ENCODE measurements around the gene HSPB1.
A peak's percentile ranks its signal among the peaks of the same experiment; 100 is the strongest.

HSPB1 gene

DNA sequence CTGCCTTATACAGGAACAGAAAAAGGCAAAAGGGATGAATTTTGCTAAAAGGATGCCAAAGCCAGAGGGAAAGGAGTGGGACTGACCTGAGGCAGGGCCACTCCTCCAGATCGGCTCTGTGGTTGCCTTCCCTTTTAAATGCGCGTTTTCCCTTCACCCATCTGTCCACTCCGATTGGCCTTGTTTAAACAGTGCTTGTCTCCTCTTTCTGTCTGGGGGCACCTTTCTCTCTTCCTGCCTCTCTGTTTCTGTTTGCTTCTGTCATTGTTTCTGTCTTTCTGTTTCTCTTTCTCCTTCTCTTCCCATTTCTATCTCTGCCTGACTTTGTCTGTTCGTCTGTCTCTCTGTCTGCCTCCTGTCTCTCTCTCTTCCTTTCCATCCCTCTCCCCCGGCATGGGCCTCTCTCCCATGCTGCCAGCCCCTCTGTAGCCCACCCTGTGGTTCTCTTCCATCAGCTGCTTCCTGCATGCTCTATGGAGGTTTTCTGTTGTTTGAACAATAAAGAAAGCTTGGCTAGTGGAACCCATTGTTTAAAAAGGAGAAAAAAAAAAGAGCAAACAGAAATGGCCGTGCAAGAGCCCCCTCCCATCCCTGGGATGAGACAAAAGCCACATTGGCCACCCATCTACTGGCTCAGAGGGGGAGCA is 29.5 kb upstream of the HSPB1 start:
- no peaks in the 10 kb centered on the region for H3K9me3 ChIP-seq (ENCODE audit: control insufficient read depth, insufficient read depth, low read depth, low read length)
- no peaks in the 10 kb centered on the region for H3K4me1 ChIP-seq (ENCODE audit: control insufficient read depth, insufficient read depth, low read length)
- H3K4me3 ChIP-seq (ENCODE audit: low read depth, low read length), result no peak overlapping the region
- no peak overlapping the region for H3K27ac ChIP-seq (ENCODE audit: extremely low read depth, low read depth, low read length)
- H3K36me3 ChIP-seq (ENCODE audit: control insufficient read depth in 2 of 2, insufficient read depth in 1 of 2, low read length in 2 of 2), result no peaks in the 10 kb centered on the region
- TF ChIP-seq, protein P1, sequence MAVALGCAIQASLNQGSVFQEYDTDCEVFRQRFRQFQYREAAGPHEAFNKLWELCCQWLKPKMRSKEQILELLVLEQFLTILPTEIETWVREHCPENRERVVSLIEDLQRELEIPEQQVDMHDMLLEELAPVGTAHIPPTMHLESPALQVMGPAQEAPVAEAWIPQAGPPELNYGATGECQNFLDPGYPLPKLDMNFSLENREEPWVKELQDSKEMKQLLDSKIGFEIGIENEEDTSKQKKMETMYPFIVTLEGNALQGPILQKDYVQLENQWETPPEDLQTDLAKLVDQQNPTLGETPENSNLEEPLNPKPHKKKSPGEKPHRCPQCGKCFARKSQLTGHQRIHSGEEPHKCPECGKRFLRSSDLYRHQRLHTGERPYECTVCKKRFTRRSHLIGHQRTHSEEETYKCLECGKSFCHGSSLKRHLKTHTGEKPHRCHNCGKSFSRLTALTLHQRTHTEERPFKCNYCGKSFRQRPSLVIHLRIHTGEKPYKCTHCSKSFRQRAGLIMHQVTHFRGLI (tag by site-specific recombination; IDR thresholded peaks at IDR 0.05), result no peak
- no peak for TF ChIP-seq ZBTB21 (tag by site-specific recombination; IDR thresholded peaks at IDR 0.05)
- TF ChIP-seq, protein P2, sequence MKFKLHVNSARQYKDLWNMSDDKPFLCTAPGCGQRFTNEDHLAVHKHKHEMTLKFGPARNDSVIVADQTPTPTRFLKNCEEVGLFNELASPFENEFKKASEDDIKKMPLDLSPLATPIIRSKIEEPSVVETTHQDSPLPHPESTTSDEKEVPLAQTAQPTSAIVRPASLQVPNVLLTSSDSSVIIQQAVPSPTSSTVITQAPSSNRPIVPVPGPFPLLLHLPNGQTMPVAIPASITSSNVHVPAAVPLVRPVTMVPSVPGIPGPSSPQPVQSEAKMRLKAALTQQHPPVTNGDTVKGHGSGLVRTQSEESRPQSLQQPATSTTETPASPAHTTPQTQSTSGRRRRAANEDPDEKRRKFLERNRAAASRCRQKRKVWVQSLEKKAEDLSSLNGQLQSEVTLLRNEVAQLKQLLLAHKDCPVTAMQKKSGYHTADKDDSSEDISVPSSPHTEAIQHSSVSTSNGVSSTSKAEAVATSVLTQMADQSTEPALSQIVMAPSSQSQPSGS (tag by site-specific recombination; IDR thresholded peaks at IDR 0.05; ENCODE audit: low read depth), result no peak
- TF ChIP-seq, protein P3, sequence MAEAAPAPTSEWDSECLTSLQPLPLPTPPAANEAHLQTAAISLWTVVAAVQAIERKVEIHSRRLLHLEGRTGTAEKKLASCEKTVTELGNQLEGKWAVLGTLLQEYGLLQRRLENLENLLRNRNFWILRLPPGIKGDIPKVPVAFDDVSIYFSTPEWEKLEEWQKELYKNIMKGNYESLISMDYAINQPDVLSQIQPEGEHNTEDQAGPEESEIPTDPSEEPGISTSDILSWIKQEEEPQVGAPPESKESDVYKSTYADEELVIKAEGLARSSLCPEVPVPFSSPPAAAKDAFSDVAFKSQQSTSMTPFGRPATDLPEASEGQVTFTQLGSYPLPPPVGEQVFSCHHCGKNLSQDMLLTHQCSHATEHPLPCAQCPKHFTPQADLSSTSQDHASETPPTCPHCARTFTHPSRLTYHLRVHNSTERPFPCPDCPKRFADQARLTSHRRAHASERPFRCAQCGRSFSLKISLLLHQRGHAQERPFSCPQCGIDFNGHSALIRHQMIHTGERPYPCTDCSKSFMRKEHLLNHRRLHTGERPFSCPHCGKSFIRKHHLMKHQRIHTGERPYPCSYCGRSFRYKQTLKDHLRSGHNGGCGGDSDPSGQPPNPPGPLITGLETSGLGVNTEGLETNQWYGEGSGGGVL (tag by site-specific recombination; IDR thresholded peaks at IDR 0.05), result no peak
- TF ChIP-seq, protein P4, sequence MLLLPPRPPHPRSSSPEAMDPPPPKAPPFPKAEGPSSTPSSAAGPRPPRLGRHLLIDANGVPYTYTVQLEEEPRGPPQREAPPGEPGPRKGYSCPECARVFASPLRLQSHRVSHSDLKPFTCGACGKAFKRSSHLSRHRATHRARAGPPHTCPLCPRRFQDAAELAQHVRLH (tag by site-specific recombination; IDR thresholded peaks at IDR 0.05), result no peak
- TF ChIP-seq EGR2 (tag by site-specific recombination; IDR thresholded peaks at IDR 0.05; ENCODE audit: low read depth), result no peak
- TF ChIP-seq HOXC10 (CRISPR knock-in tag; IDR thresholded peaks at IDR 0.05), result no peak
- TF ChIP-seq ZNF175 (tag by site-specific recombination; IDR thresholded peaks at IDR 0.05), result no peak
- TF ChIP-seq, protein P5, sequence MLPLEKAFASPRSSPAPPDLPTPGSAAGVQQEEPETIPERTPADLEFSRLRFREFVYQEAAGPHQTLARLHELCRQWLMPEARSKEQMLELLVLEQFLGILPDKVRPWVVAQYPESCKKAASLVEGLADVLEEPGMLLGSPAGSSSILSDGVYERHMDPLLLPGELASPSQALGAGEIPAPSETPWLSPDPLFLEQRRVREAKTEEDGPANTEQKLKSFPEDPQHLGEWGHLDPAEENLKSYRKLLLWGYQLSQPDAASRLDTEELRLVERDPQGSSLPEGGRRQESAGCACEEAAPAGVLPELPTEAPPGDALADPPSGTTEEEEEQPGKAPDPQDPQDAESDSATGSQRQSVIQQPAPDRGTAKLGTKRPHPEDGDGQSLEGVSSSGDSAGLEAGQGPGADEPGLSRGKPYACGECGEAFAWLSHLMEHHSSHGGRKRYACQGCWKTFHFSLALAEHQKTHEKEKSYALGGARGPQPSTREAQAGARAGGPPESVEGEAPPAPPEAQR (tag by site-specific recombination; IDR thresholded peaks at IDR 0.05), result no peak
- no peak for TF ChIP-seq ZNF768 (tag by site-specific recombination; IDR thresholded peaks at IDR 0.05)
- no peak for TF ChIP-seq ZNF169 (tag by site-specific recombination; IDR thresholded peaks at IDR 0.05)
- TF ChIP-seq KLF8 (tag by site-specific recombination; IDR thresholded peaks at IDR 0.05), result no peak
- POLR2A ChIA-PET, result no interaction called here
- CTCF ChIA-PET, result interaction anchor here (1.4 to 2.8 kb wide), 3 partner anchors 10 to 41 kb away, joined by 3 to 12 read pairs (median 5); no protein-coding TSS in a partner anchor

DNA sequence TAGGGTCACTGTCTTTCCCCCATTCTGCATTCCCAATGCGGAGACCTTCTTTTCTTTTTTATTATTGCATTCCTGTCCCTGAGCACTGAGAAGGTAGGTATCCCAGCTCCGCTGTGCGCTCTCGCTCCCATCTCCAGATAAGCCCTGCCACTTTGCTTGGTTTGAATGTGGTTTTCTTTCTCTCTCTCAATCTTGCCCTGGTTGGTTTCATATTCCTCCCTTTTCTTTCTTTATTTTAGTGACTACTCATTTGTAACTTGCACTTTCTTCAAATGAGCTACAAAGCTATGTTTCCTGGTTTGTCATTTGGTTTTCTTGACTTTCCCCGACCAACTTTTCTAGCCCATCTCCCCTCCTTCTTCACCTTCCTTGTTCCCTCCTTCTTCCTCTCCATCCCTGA is 29.0 kb upstream of the HSPB1 start:
- Histone ChIP-seq H3K4me3 (ENCODE audit: low read depth, low read length) (no peak overlapping the region), H3K4me1 (ENCODE audit: control insufficient read depth, insufficient read depth, low read length) (no peaks in the 10 kb centered on the region), H3K9me3 (ENCODE audit: control insufficient read depth, insufficient read depth, low read depth, low read length) (no peaks in the 10 kb centered on the region), H3K36me3 (ENCODE audit: control insufficient read depth in 2 of 2, insufficient read depth in 1 of 2, low read length in 2 of 2) (no peaks in the 10 kb centered on the region), H3K27ac (ENCODE audit: extremely low read depth, low read depth, low read length) (no peak overlapping the region)
- CTCF ChIA-PET, result interaction anchor here (0.7 to 2.8 kb wide), 5 partner anchors 10 to 41 kb away, joined by 3 to 12 read pairs (median 3); no protein-coding TSS in a partner anchor
- POLR2A ChIA-PET, result interaction anchor here (0.6 kb wide), 1 partner anchor 44 kb away, joined by 3 read pairs; no protein-coding TSS in a partner anchor
- TF ChIP-seq ZIC2 (tag by site-specific recombination; IDR thresholded peaks at IDR 0.05) (no peak), SP2 (tag by site-specific recombination; IDR thresholded peaks at IDR 0.05) (no peak), ZNF658 (tag by site-specific recombination; IDR thresholded peaks at IDR 0.05) (no peak), ZNF514 (tag by site-specific recombination; IDR thresholded peaks at IDR 0.05) (no peak), ZNF366 (tag by site-specific recombination; conservative IDR thresholded peaks at IDR 0.05) (peak; percentile 20; the same call in 1 of the 2 replicates), ZNF341 (tag by site-specific recombination; IDR thresholded peaks at IDR 0.05; ENCODE audit: low read depth) (no peak), ZNF473 (tag by site-specific recombination; IDR thresholded peaks at IDR 0.05) (no peak)
- TF ChIP-seq, protein P6, sequence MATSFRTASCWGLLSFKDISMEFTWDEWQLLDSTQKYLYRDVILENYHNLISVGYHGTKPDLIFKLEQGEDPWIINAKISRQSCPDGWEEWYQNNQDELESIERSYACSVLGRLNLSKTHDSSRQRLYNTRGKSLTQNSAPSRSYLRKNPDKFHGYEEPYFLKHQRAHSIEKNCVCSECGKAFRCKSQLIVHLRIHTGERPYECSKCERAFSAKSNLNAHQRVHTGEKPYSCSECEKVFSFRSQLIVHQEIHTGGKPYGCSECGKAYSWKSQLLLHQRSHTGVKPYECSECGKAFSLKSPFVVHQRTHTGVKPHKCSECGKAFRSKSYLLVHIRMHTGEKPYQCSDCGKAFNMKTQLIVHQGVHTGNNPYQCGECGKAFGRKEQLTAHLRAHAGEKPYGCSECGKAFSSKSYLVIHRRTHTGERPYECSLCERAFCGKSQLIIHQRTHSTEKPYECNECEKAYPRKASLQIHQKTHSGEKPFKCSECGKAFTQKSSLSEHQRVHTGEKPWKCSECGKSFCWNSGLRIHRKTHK (tag by site-specific recombination; IDR thresholded peaks at IDR 0.05), result no peak
